Keratinocyte (primary cell): Measurements from ENCODE around the gene TAGLN3. TPM values are rescaled to one million over a fixed set of nuclear protein-coding genes. Genes with fewer than 3 reads are reported as not detected.

Experiments
- DNase-seq: peaks from one replicate; pipeline ENCODE4 v3.0.0-alpha.2; 2011; ENCODE audit warnings: low read depth, missing footprints, low spot score
- FAIRE-seq: peaks from 2 replicates; lab custom pipeline; 2011; peaks lifted over from hg19 to GRCh38; lab: Jason Lieb, UNC
- H2AFZ ChIP-seq: 2 replicates; pipeline ENCODE4 v1.6.0; 2012; ENCODE audit warnings: low read length, control low read depth, inconsistent platforms; ENCODE audit not compliant: control insufficient read depth
- H3K27ac ChIP-seq: 2 replicates; pipeline ENCODE4 v1.5.1; 2011; ENCODE audit warnings: low read length; ENCODE audit not compliant: control insufficient read depth, insufficient read depth
- H3K27me3 ChIP-seq: 3 replicates; pipeline ENCODE4 v1.6.0; 2011; ENCODE audit warnings: low read length; ENCODE audit not compliant: control insufficient read depth, insufficient read depth; ENCODE audit errors: extremely low read depth
- H3K36me3 ChIP-seq, 2 experiments: 2 replicates in 1 of 2; 3 replicates in 1 of 2; pipeline ENCODE4 v1.5.1; 2011; ENCODE audit warnings: low read length in 2 of 2, mild to moderate bottlenecking in 1 of 2; ENCODE audit not compliant: control insufficient read depth in 2 of 2, insufficient read depth in 2 of 2; ENCODE audit errors: extremely low read depth in 1 of 2
- H3K4me1 ChIP-seq: 3 replicates; pipeline ENCODE4 v1.5.1; 2011; ENCODE audit warnings: low read length; ENCODE audit not compliant: control insufficient read depth, insufficient read depth; ENCODE audit errors: extremely low read depth
- H3K4me2 ChIP-seq: 3 replicates; pipeline ENCODE4 v1.6.0; 2011; ENCODE audit warnings: low read depth, low read length; ENCODE audit not compliant: control insufficient read depth, insufficient read depth; ENCODE audit errors: extremely low read depth
- H3K4me3 ChIP-seq, 3 experiments: fragments of 200-600 bp in 1 of 3; sonication (generic) in 1 of 3; 2 replicates in 2 of 3; 3 replicates in 1 of 3; pipeline ENCODE4 v1.5.1; 2011 to 2016; ENCODE audit warnings: low read length in 3 of 3, mild to moderate bottlenecking in 3 of 3, control low read depth in 2 of 3, inconsistent platforms in 1 of 3, low read depth in 1 of 3, mixed read lengths in 1 of 3, mixed run types in 1 of 3, moderate library complexity in 1 of 3; ENCODE audit not compliant: control insufficient read depth in 2 of 3, insufficient read depth in 2 of 3; ENCODE audit errors: extremely low read depth in 1 of 3
- H3K79me2 ChIP-seq: 2 replicates; pipeline ENCODE4 v1.6.0; 2012; ENCODE audit warnings: low read length; ENCODE audit not compliant: control insufficient read depth, insufficient read depth
- H3K9ac ChIP-seq: 3 replicates; pipeline ENCODE4 v1.6.0; 2011; ENCODE audit warnings: low read length; ENCODE audit not compliant: control insufficient read depth, insufficient read depth; ENCODE audit errors: extremely low read depth
- H3K9me1 ChIP-seq: 3 replicates; pipeline ENCODE4 v1.6.0; 2011; ENCODE audit warnings: low read length; ENCODE audit not compliant: control insufficient read depth, insufficient read depth; ENCODE audit errors: extremely low read depth
- H3K9me3 ChIP-seq: 2 replicates; pipeline ENCODE4 v1.5.1; 2012; ENCODE audit warnings: low read depth, low read length; ENCODE audit not compliant: control insufficient read depth
- H4K20me1 ChIP-seq: 3 replicates; pipeline ENCODE4 v1.6.0; 2011; ENCODE audit warnings: low read length; ENCODE audit not compliant: control insufficient read depth, insufficient read depth; ENCODE audit errors: extremely low read depth
- CTCF ChIP-seq, 3 experiments: IDR thresholded peaks in 1 of 3; conservative IDR thresholded peaks in 1 of 3; optimal IDR thresholded peaks in 1 of 3; 2 replicates in 2 of 3; 3 replicates in 1 of 3; pipeline versions ENCODE3 to v1.5.1; 2011; ENCODE audit warnings: low read length in 3 of 3, mild to moderate bottlenecking in 3 of 3, moderate library complexity in 2 of 3, control low read depth in 1 of 3, inconsistent platforms in 1 of 3; ENCODE audit not compliant: insufficient read depth in 2 of 3; ENCODE audit errors: extremely low read depth in 1 of 3
- EZH2 ChIP-seq: IDR thresholded peaks from one replicate; pipeline ENCODE4 v1.6.1; 2012; ENCODE audit warnings: inconsistent platforms, mild to moderate bottlenecking, low read length, moderate library complexity
- dilution Hi-C: fragments of 300-500 bp; cut with MboI; formaldehyde crosslinking; loops from one replicate; pipeline ENCODE4 v1.7.0; 2020; ENCODE audit warnings: low sequenced_read_pairs; ENCODE audit not compliant: extremely low pct_ligation_motif_present
- polyA plus RNA-seq, 5 experiments: library from polyadenylated mRNA; depleted of rRNA in 3 of 5; stranded (reverse) in 3 of 5; stranded (forward) in 1 of 5; unstranded in 1 of 5; fragments of >200 nt; gene quantifications; 1 replicate in 1 of 5; 2 replicates in 3 of 5; 3 replicates in 1 of 5; pipeline versions ENCODE4 v1.2.1 to v1.2.3, GENCODE V29; 2011 to 2012; ENCODE audit warnings: missing spikeins in 2 of 5, low read depth in 1 of 5, low replicate concordance in 1 of 5

Gene TAGLN3
- polyA plus RNA-seq, 1 donor (not counting 4 experiments of a cell fraction or from before 2014, with no cell fraction given): 8.9 TPM

- Histone ChIP-seq H3K9me1 (no peaks in the 10 kb centered on the region), H3K36me3 (peaks cover 0 to 9% of the 10 kb centered on the region in 2 experiments), H3K79me2 (peaks cover 19% of the 10 kb centered on the region), H3K4me2 (no peak overlapping the region), H3K9me3 (no peaks in the 10 kb centered on the region), H3K4me1 (peaks cover 8% of the 10 kb centered on the region), H3K27me3 (no peaks in the 10 kb centered on the region), H3K27ac (no peak overlapping the region), H3K9ac (no peak overlapping the region), H2AFZ (no peak overlapping the region), H3K4me3 (no peak overlapping the region), H4K20me1 (no peaks in the 10 kb centered on the region)
- dilution Hi-C loops: no loop called here
- FAIRE-seq (no peak), DNase-seq (no peak)
- no peak for TF ChIP-seq EZH2
- TF ChIP-seq CTCF (optimal IDR thresholded peaks at IDR 0.05 in 1 of 3, IDR thresholded peaks at IDR 0.05 in 1 of 3, conservative IDR thresholded peaks at IDR 0.05 in 1 of 3; ENCODE audit: extremely low read depth in 1 of 3, insufficient read depth in 2 of 3, low read length in 3 of 3): no peak
Observed at GRCh38 chr3:111984636-111985298, 14.0 kb upstream of the TAGLN3 start.

GRCh38 chr3:111986800-111987199, 11.9 kb upstream of the TAGLN3 start:
- Histone ChIP-seq H3K4me3 (no peak overlapping the region), H3K27ac (no peak overlapping the region), H3K36me3 (peaks cover 0 to 11% of the 10 kb centered on the region in 2 experiments), H3K4me1 (peaks cover under 1% of the 10 kb centered on the region), H3K9me3 (no peaks in the 10 kb centered on the region), H3K9ac (no peak overlapping the region), H4K20me1 (no peaks in the 10 kb centered on the region), H3K27me3 (no peaks in the 10 kb centered on the region), H3K4me2 (no peak overlapping the region), H2AFZ (no peak overlapping the region), H3K9me1 (no peaks in the 10 kb centered on the region), H3K79me2 (peaks cover 1% of the 10 kb centered on the region)
- dilution Hi-C loops: no loop called here
- DNase-seq (no peak), FAIRE-seq (no peak)
- TF ChIP-seq CTCF (optimal IDR thresholded peaks at IDR 0.05 in 1 of 3, IDR thresholded peaks at IDR 0.05 in 1 of 3, conservative IDR thresholded peaks at IDR 0.05 in 1 of 3; ENCODE audit: extremely low read depth in 1 of 3, insufficient read depth in 2 of 3, low read length in 3 of 3): no peak
- TF ChIP-seq EZH2: no peak
